HepG2 (cell line): ENCODE measurements around the gene SLC6A9. TPM values are rescaled to one million over a fixed set of nuclear protein-coding genes. Genes with fewer than 3 reads are reported as not detected.

Source experiments
- ATAC-seq: fragments of 200-7000 bp; cut with Tn5 transposase; 3 replicates; pipeline ENCODE4 v1.9.1; 2020; ENCODE audit warnings: mild to moderate bottlenecking, moderate library complexity
- BruUV-seq: library from RNA; stranded (reverse); fragments of 400-500 nt; replicated peaks from 2 replicates; lab custom pipeline; 2021; lab: Mats Ljungman, UMichigan
- CTCF ChIA-PET: fragments of 300-600 bp; formaldehyde crosslinking; extraction: SDS; loops from one replicate; lab custom pipeline; 2021; ENCODE audit warnings: low total read pairs, inconsistent platforms, low intra/inter-chr PET ratio; lab: Yijun Ruan, JAX
- POLR2A ChIA-PET: fragments of 350-600 bp; sonication (Branson Sonifier 250); formaldehyde crosslinking; loops from one replicate; lab custom pipeline; 2020; ENCODE audit warnings: antibody characterized with exemption, inconsistent platforms; lab: Yijun Ruan, JAX
- DNase-seq: peaks from one replicate; pipeline ENCODE4 v3.0.0-alpha.2; 2015; ENCODE audit warnings: low spot score
- FAIRE-seq: peaks from 3 replicates; lab custom pipeline; 2011; peaks lifted over from hg19 to GRCh38; lab: Jason Lieb, UNC
- H2AFZ ChIP-seq: one replicate; pipeline ENCODE4 v1.6.1; 2011; ENCODE audit warnings: low read length, inconsistent platforms
- H3K27ac ChIP-seq: fragments of 300-600 bp; 3 replicates; pipeline ENCODE4 v1.8.0; 2011; ENCODE audit warnings: mixed run types, mild to moderate bottlenecking, mixed read lengths, low read length, inconsistent platforms; ENCODE audit not compliant: insufficient read depth; ENCODE audit errors: extremely low read length
- H3K27me3 ChIP-seq, 2 experiments: fragments of 200-600 bp in 1 of 2; 2 replicates in 1 of 2; 3 replicates in 1 of 2; pipeline versions ENCODE4 v1.6.0 to v1.8.0; 2011; ENCODE audit warnings: low read length in 2 of 2, mild to moderate bottlenecking in 2 of 2, moderate library complexity in 2 of 2, inconsistent platforms in 1 of 2; ENCODE audit not compliant: insufficient read depth in 2 of 2, control insufficient read depth in 1 of 2
- H3K36me3 ChIP-seq, 2 experiments: fragments of 200-600 bp in 1 of 2; replicated peaks in 1 of 2; 2 replicates in 1 of 2; 3 replicates in 1 of 2; pipeline versions ENCODE4 v1.5.1 to v1.8.0; 2011; ENCODE audit warnings: low read length in 2 of 2, inconsistent platforms in 1 of 2; ENCODE audit not compliant: insufficient read depth in 2 of 2, control insufficient read depth in 1 of 2
- H3K4me1 ChIP-seq: 2 replicates; pipeline ENCODE4 v1.5.1; 2012; ENCODE audit warnings: low read length, inconsistent platforms; ENCODE audit not compliant: insufficient read depth
- H3K4me2 ChIP-seq: 2 replicates; pipeline ENCODE4 v1.6.0; 2011; ENCODE audit warnings: low read depth, low read length, inconsistent platforms
- H3K4me3 ChIP-seq, 3 experiments: fragments of 200-600 bp in 1 of 3; sonication (generic), shearing (Covaris generic) in 1 of 3; replicated peaks in 1 of 3; 2 replicates each; pipeline ENCODE4 v1.5.1; 2011 to 2016; ENCODE audit warnings: low read length in 3 of 3, inconsistent platforms in 2 of 3, low read depth in 2 of 3, mild to moderate bottlenecking in 2 of 3, control low read depth in 1 of 3, mixed read lengths in 1 of 3; ENCODE audit not compliant: insufficient read depth in 1 of 3
- H3K79me2 ChIP-seq: one replicate; pipeline ENCODE4 v1.6.1; 2011; ENCODE audit warnings: low read length, inconsistent platforms; ENCODE audit not compliant: insufficient read depth
- H3K9ac ChIP-seq: 2 replicates; pipeline ENCODE4 v1.6.0; 2011; ENCODE audit warnings: mild to moderate bottlenecking, low read depth, low read length, inconsistent platforms; ENCODE audit not compliant: insufficient read depth
- H3K9me3 ChIP-seq: 2 replicates; pipeline ENCODE4 v1.5.1; 2012; ENCODE audit warnings: mild to moderate bottlenecking, low read length
- H4K20me1 ChIP-seq: 2 replicates; pipeline ENCODE4 v1.6.0; 2011; ENCODE audit warnings: inconsistent platforms, mild to moderate bottlenecking, low read length, moderate library complexity; ENCODE audit not compliant: insufficient read depth
- DNMT3B ChIP-seq: conservative IDR thresholded peaks from 2 replicates; pipeline ENCODE4 v1.6.1; 2016; ENCODE audit warnings: missing biosample characterization, control low read depth
- EZH2 ChIP-seq: conservative IDR thresholded peaks from 2 replicates; pipeline ENCODE4 v1.6.1; 2012; ENCODE audit warnings: mild to moderate bottlenecking, low read depth, low read length, moderate library complexity
- FOXJ3 ChIP-seq: sonication (generic); formaldehyde crosslinking; IDR thresholded peaks from 2 replicates; pipeline ENCODE4 v1.4.0; 2020; ENCODE audit warnings: missing genetic modification reagents, mild to moderate bottlenecking, borderline replicate concordance
- KMT2B ChIP-seq: IDR thresholded peaks from 2 replicates; pipeline ENCODE4 v1.6.1; 2016; ENCODE audit warnings: missing genetic modification reagents, missing compliant biosample characterization
- ZBTB46 ChIP-seq: sonication (generic); formaldehyde crosslinking; IDR thresholded peaks from 2 replicates; pipeline ENCODE4 v1.4.0; 2020; ENCODE audit warnings: mild to moderate bottlenecking, missing genetic modification reagents, borderline replicate concordance
- ZC3H13 ChIP-seq: sonication (generic); formaldehyde crosslinking; IDR thresholded peaks from 2 replicates; pipeline ENCODE4 v1.8.1; 2023; ENCODE audit warnings: mild to moderate bottlenecking, missing genetic modification reagents, moderate library complexity
- ZFP36L2 ChIP-seq: sonication (generic); formaldehyde crosslinking; IDR thresholded peaks from 2 replicates; pipeline ENCODE4 v1.4.0; 2020; ENCODE audit warnings: missing genetic modification reagents
- ZNF30 ChIP-seq: sonication (generic); formaldehyde crosslinking; IDR thresholded peaks from 2 replicates; pipeline ENCODE4 v1.5.0; 2020; ENCODE audit warnings: mild to moderate bottlenecking, missing genetic modification reagents
- ZNF552 ChIP-seq: sonication (generic); formaldehyde crosslinking; IDR thresholded peaks from 2 replicates; pipeline ENCODE4 v1.9.0; 2022; ENCODE audit warnings: missing genetic modification reagents, mild to moderate bottlenecking, borderline replicate concordance
- ZNF761 ChIP-seq: sonication (generic); formaldehyde crosslinking; conservative IDR thresholded peaks from 2 replicates; pipeline ENCODE4 v1.4.0; 2020; ENCODE audit warnings: mild to moderate bottlenecking, missing genetic modification reagents
- WGBS: methylation state at CpG from one replicate; pipeline ENCODE4 v1.1.6; 2017; ENCODE audit warnings: low lambda C conversion rate; 5-methylcytosine and 5-hydroxymethylcytosine counted together
- in situ Hi-C: cut with HindIII; loops from 2 replicates; pipeline ENCODE4 v1.10.0; 2017; ENCODE audit warnings: low pct_unique_long_range_greater_than_20kb; ENCODE audit not compliant: extremely low pct_ligation_motif_present
- intact Hi-C: fragments of 100-400 bp; cut with micrococcal nuclease; formaldehyde crosslinking; loops from one replicate; pipeline ENCODE4 v1.10.0; 2022; ENCODE audit not compliant: unreplicated experiment
- polyA plus RNA-seq, 8 experiments: library from polyadenylated mRNA; depleted of rRNA in 3 of 8; stranded (reverse) in 7 of 8; unstranded in 1 of 8; fragments of >200 nt; fragmentation: Illumina TruSeq in 4 of 8; extraction: Trizol in 4 of 8; gene quantifications; 2 replicates each; pipeline versions ENCODE4 v1.2.1 to v1.2.3, GENCODE V29; 2011 to 2016; ENCODE audit warnings: low read depth in 4 of 8, missing spikeins in 1 of 8, mixed read lengths in 1 of 8; ENCODE audit not compliant: insufficient read depth in 1 of 8
- total RNA-seq, 5 experiments: library from RNA; depleted of rRNA; stranded (reverse); fragments of >200 nt; fragmentation: Illumina TruSeq; extraction: Trizol; gene quantifications; 2 replicates each; pipeline ENCODE4 v1.2.3, GENCODE V29; 2016; ENCODE audit warnings: low read depth in 1 of 5
- TF ChIP-seq, protein P1 (sequence below): sonication (generic); formaldehyde crosslinking; IDR thresholded peaks from 2 replicates; pipeline ENCODE4 v1.5.0; 2020; ENCODE audit warnings: missing genetic modification reagents
- TF ChIP-seq, protein P2 (sequence below): sonication (generic); formaldehyde crosslinking; IDR thresholded peaks from 2 replicates; pipeline ENCODE4 v1.8.1; 2023; ENCODE audit warnings: missing genetic modification reagents, mild to moderate bottlenecking, borderline replicate concordance

The SLC6A9 gene
- total and polyA plus RNA-seq, 2 of the 13 experiments (the other 11 are each of a cell fraction or from before 2014, with no cell fraction given) = 8.5 to 9.9 TPM

DNA sequence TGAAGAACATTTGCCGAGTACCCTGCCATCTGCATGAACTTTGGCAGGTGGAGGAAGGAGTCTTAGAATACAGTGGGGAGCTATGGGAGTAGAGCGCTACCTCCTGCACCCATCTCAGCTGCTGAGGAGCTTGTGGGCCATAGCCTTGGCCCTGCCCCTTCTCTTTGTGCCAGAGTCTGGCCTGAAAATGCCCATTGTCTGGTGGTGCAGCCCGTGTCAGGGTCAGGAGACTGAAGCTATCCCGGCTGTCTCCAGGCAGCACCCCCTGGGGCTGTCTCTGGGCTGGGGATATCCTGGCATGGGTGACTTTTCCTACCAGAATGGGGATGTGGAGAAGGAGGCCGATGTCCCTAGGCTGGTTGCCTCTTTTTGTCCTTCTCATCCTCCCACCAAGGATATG lies 77.2 kb downstream of the SLC6A9 start:
- no peaks in the 10 kb centered on the region for H3K4me1 ChIP-seq
- TF ChIP-seq ZNF30 (CRISPR knock-in tag) (no peak), ZBTB46 (CRISPR knock-in tag) (no peak), EZH2 (no peak), ZNF761 (CRISPR knock-in tag) (no peak), FOXJ3 (CRISPR knock-in tag) (no peak), DNMT3B (CRISPR knock-in tag) (no peak), ZNF552 (CRISPR knock-in tag) (no peak), ZC3H13 (CRISPR knock-in tag) (no peak), ZFP36L2 (CRISPR knock-in tag) (no peak), KMT2B (CRISPR knock-in tag) (no peak)
- TF ChIP-seq, protein P1, sequence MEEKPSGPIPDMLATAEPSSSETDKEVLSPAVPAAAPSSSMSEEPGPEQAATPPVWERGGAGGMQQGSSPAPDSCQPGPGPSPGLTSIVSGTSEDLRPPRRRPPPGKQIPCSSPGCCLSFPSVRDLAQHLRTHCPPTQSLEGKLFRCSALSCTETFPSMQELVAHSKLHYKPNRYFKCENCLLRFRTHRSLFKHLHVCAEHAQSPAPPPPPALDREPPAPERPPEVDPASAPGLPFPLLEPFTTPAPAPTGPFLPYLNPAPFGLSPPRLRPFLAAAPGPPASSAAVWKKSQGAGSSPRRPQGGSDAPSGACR = no peak
- TF ChIP-seq, protein P2, sequence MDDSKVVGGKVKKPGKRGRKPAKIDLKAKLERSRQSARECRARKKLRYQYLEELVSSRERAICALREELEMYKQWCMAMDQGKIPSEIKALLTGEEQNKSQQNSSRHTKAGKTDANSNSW = no peak
- TF ChIP-seq, all 625 proteins: peak for 0
- in situ Hi-C loops = no loop called here
- ATAC-seq = no peak
- no peak for DNase-seq
- Histone ChIP-seq H3K27me3 (no peaks in the 10 kb centered on the region), H3K79me2 (no peaks in the 10 kb centered on the region), H4K20me1 (no peaks in the 10 kb centered on the region), H3K9me3 (no peaks in the 10 kb centered on the region), H3K9ac (no peak overlapping the region), H3K36me3 (peaks cover 0 to 21% of the 10 kb centered on the region in 2 experiments; a peak in 3 of 5 replicates), H3K4me2 (no peak overlapping the region), H3K4me3 (no peak overlapping the region), H2AFZ (no peak overlapping the region), H3K27ac (no peak overlapping the region)
- WGBS = 95% methylated on average over 2 of the region's 5 CpGs
- no peak for FAIRE-seq
- ChIA-PET CTCF (no interaction called here), POLR2A (interaction anchor here (1.0 kb wide), 1 partner anchor 21 kb away, joined by 3 read pairs; the partner anchor contains the start of gene ATP6V0B)
- intact Hi-C loops = no loop called here
- BruUV-seq = no TSS peak
